HT1080 (cell line): ENCODE results near the gene MADCAM1. TPM values are rescaled to one million over a fixed set of nuclear protein-coding genes. Genes with fewer than 3 reads are reported as not detected.
A peak's percentile ranks its signal among the peaks of the same experiment; 100 is the strongest.

Experiments
- DNase-seq: peaks from one replicate; pipeline ENCODE4 v3.0.0-alpha.2; 2015; ENCODE audit warnings: low read depth
- total RNA-seq: library from RNA; depleted of rRNA; stranded (reverse); fragments of >200 nt; shearing (Covaris generic); gene quantifications from 2 replicates; pipeline ENCODE4 v1.2.3, GENCODE V29; 2014

Gene MADCAM1
- total RNA-seq, 1 experiment from 2014 or later = not detected

- DNase-seq = peak; percentile 69
Observed at GRCh38 chr19:531009-531752, 34.9 kb downstream of the MADCAM1 start.

GRCh38 chr19:531753-532560 is 35.7 kb downstream of the MADCAM1 start, which contains the start of gene CDC34:
Gene CDC34, plus strand, starts transcription at chr19:531760. Its CDS starts 172 bp downstream, at chr19:531932.
- no peak for DNase-seq

- peak; percentile 60 for DNase-seq
Observed at GRCh38 chr19:532561-533363, 36.5 kb downstream of the MADCAM1 start.

- DNase-seq = no peak
Observed at GRCh38 chr19:533364-534058, 37.2 kb downstream of the MADCAM1 start.

- DNase-seq = no peak
Observed at GRCh38 chr19:534088-534487, 37.8 kb downstream of the MADCAM1 start.

- no peak for DNase-seq
Observed at GRCh38 chr19:535017-535835, 38.9 kb downstream of the MADCAM1 start.

GRCh38 chr19:536031-536880 is 40.0 kb downstream of the MADCAM1 start:
- no peak for DNase-seq

- no peak for DNase-seq
Observed at GRCh38 chr19:536881-537404, 40.7 kb downstream of the MADCAM1 start.

GRCh38 chr19:538641-539428 is 42.5 kb downstream of the MADCAM1 start:
- DNase-seq = no peak

GRCh38 chr19:539429-540030 is 43.2 kb downstream of the MADCAM1 start:
- DNase-seq = no peak

GRCh38 chr19:540867-541637 is 44.8 kb downstream of the MADCAM1 start:
- no peak for DNase-seq

GRCh38 chr19:541699-542098 is 45.4 kb downstream of the MADCAM1 start:
- no peak for DNase-seq

- no peak for DNase-seq
Observed at GRCh38 chr19:542173-542866, 46.0 kb downstream of the MADCAM1 start.

- DNase-seq = no peak
Observed at GRCh38 chr19:543910-544608, 47.8 kb downstream of the MADCAM1 start, which contains the start of gene GZMM. Gene GZMM, plus strand, starts transcription at chr19:544053. Its CDS starts 19 bp downstream, at chr19:544072.

- no peak for DNase-seq
Observed at GRCh38 chr19:547117-547516, 50.8 kb downstream of the MADCAM1 start.
